Type B pancreatic cell (in vitro differentiated cells): Measurements from ENCODE around the gene IFNA5. TPM values are rescaled to one million over a fixed set of nuclear protein-coding genes. Genes with fewer than 3 reads are reported as not detected.

ENCODE experiments used
- DNase-seq: peaks from one replicate; pipeline ENCODE4 v3.0.0; 2021; ENCODE audit warnings: mixed read lengths; ENCODE audit not compliant: unreplicated experiment; ENCODE audit errors: extremely low spot score
- H3K27ac Mint-ChIP-seq: 2 replicates; pipeline ENCODE4 v1.8.0; 2021; ENCODE audit warnings: mild to moderate bottlenecking, mixed read lengths
- H3K27me3 Mint-ChIP-seq: 2 replicates; pipeline ENCODE4 v1.8.0; 2021; ENCODE audit warnings: mixed read lengths
- H3K36me3 Mint-ChIP-seq: 2 replicates; pipeline ENCODE4 v1.8.0; 2021; ENCODE audit warnings: mixed read lengths
- H3K4me1 Mint-ChIP-seq: one replicate; pipeline ENCODE4 v1.8.0; 2021; ENCODE audit warnings: mixed read lengths; ENCODE audit not compliant: unreplicated experiment
- H3K4me3 Mint-ChIP-seq: 2 replicates; pipeline ENCODE4 v1.8.0; 2021; ENCODE audit warnings: mild to moderate bottlenecking, mixed read lengths
- H3K9me3 Mint-ChIP-seq: 2 replicates; pipeline ENCODE4 v1.8.0; 2021; ENCODE audit warnings: mixed read lengths
- CTCF ChIP-seq: fragments of 200-600 bp; sonication (generic); conservative IDR thresholded peaks from 2 replicates; pipeline ENCODE4 v1.5.0; 2021; ENCODE audit warnings: antibody characterized with exemption, mild to moderate bottlenecking
- long read RNA-seq: library from polyadenylated mRNA; unstranded; transcript quantifications from one replicate; pipeline ENCODE4 v2.0.0, GENCODE V29; 2020
- total RNA-seq: library from RNA; stranded (reverse); gene quantifications from 2 replicates; pipeline ENCODE4 v1.2.1, GENCODE V29; 2021; ENCODE audit warnings: low replicate concordance

IFNA5 gene
- total RNA-seq = not detected in 2 replicates
- long read RNA-seq = 0 reads

DNA sequence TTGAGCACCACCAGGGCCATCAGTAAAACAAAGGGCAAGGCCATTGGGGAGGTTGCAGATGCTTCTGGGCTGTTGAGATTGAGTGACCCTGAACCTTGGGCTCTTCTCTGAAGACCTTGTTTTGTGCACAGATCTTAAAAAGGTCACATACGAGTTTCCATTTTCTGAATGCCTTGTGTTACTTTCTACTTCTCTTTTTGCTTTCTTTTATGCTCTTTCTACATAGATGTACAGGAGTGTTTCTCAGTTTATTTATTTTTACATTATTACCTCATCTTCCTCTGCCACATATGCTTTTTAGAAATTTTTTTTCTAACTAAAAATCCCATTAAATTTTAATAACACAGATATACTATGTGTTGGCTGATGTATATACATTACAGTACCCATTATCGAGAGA, at the start of gene IFNA5:
Gene IFNA5, minus strand, starts transcription at position 101 of the 400 bp plus-strand sequence. Its CDS starts 57 bp downstream, at position 44.
- DNase-seq = no peak
- no peak for TF ChIP-seq CTCF
- Mint-ChIP-seq H3K9me3 (no peaks in the 10 kb centered on the region), H3K36me3 (no peaks in the 10 kb centered on the region), H3K27ac (no peak within 1 kb of the TSS), H3K27me3 (peaks cover 39% of the 10 kb centered on the region), H3K4me1 (no peaks in the 10 kb centered on the region), H3K4me3 (no peak within 1 kb of the TSS)

GRCh38 chr9:21350787-21351186, 45.7 kb upstream of the IFNA5 start, which contains the start of gene IFNA6:
TSS of gene IFNA6 (minus strand) at chr9:21350887. CDS start at chr9:21350887, 0 bp downstream.
- Mint-ChIP-seq H3K27me3 (no peaks in the 10 kb centered on the region), H3K27ac (no peak within 1 kb of the TSS), H3K9me3 (peaks cover 4% of the 10 kb centered on the region), H3K4me1 (no peaks in the 10 kb centered on the region), H3K36me3 (no peaks in the 10 kb centered on the region), H3K4me3 (no peak within 1 kb of the TSS)
- no peak for DNase-seq
- no peak for TF ChIP-seq CTCF

DNA sequence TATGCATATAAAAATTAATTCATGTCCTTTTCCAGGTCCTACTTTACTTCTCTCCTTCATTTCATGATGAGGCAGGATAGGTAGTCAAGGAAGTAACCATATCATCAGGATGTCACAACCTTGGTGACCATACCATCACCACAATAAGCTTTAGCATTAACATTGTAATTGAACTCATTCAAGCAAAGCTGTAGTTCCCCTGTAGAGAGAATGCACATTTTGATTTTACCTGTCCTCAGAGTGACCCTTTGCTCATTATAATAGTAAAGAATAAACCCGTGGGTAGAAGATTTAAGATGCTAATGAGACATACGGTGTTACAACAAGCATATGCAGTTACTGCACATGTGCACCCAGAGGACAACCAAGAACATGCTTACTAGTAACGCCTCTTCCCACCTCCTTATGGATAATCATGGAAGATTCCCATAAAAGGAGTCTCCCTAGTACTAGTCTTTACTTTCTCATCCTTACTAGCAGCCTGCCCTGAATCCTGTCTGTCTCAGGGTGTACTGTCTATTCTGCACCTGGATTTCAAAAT, 43.4 kb upstream of the IFNA5 start:
- Mint-ChIP-seq H3K9me3 (no peaks in the 10 kb centered on the region), H3K27me3 (no peaks in the 10 kb centered on the region), H3K4me3 (no peak overlapping the region), H3K4me1 (no peaks in the 10 kb centered on the region), H3K36me3 (no peaks in the 10 kb centered on the region), H3K27ac (no peak overlapping the region)
- DNase-seq = no peak
- TF ChIP-seq CTCF = no peak

DNA sequence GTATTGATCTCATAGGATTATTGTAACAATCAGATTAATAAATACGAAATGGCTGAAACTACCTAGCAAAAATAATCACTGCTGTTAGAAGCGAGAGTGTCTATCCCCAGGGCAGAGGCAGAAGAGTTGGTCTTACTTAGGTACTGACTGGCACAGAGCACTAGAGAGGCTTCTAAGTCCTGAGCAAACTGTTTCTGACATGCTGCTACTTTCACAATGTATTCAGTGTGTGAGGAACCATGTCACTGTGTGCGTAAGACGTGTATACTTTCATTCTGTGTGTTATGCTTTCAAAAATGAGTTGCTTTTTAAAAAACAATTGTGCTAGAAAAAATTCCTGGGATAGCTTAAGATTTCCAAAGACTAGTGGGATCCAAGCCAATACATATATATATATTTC, 35.6 kb upstream of the IFNA5 start:
- H3K27ac Mint-ChIP-seq = no peak overlapping the region
- H3K27me3 Mint-ChIP-seq = no peaks in the 10 kb centered on the region
- no peak for DNase-seq
- no peaks in the 10 kb centered on the region for H3K4me1 Mint-ChIP-seq
- no peaks in the 10 kb centered on the region for H3K36me3 Mint-ChIP-seq
- no peak for TF ChIP-seq CTCF
- no peak overlapping the region for H3K4me3 Mint-ChIP-seq
- H3K9me3 Mint-ChIP-seq = no peaks in the 10 kb centered on the region

DNA sequence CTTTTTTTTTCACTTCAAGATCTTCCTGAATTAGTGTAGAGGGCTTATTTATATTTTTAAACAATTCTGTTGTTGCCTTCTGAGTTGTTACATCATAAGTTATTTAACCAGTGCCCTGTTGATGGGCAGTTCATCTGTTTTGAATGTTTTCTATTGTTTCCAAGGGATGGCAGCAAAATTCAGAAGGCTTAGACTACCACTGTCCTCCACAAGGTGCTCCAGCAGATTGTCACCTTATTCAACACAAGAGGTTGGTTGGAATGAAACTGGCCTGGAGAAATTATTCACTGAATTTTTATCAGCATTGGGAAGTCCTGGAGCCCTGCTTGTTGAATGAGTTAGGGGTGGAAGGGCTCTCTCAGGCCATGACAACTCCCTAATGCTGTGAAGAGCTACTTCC, 31.3 kb upstream of the IFNA5 start:
- Mint-ChIP-seq H3K36me3 (peaks cover 17% of the 10 kb centered on the region), H3K9me3 (no peaks in the 10 kb centered on the region), H3K27ac (peak overlapping the region; percentile 97), H3K27me3 (no peaks in the 10 kb centered on the region), H3K4me3 (peak overlapping the region; percentile 61), H3K4me1 (peaks cover 19% of the 10 kb centered on the region)
- peak; percentile 18 for TF ChIP-seq CTCF
- no peak for DNase-seq
